ENCODE data around the gene ZNF777.

- no peak for TF ChIP-seq POLR2A (IDR thresholded peaks at IDR 0.05; ENCODE audit: low read length)
- no peak for TF ChIP-seq GATA1 (IDR thresholded peaks at IDR 0.05; ENCODE audit: low read depth, low read length)
Measured at GRCh38 chr7:149442924-149443323, 17.9 kb downstream of the ZNF777 start.

Measured in erythroblast (primary cell).